ENCODE measurements around the gene GNA12.

- TF ChIP-seq, protein P1, sequence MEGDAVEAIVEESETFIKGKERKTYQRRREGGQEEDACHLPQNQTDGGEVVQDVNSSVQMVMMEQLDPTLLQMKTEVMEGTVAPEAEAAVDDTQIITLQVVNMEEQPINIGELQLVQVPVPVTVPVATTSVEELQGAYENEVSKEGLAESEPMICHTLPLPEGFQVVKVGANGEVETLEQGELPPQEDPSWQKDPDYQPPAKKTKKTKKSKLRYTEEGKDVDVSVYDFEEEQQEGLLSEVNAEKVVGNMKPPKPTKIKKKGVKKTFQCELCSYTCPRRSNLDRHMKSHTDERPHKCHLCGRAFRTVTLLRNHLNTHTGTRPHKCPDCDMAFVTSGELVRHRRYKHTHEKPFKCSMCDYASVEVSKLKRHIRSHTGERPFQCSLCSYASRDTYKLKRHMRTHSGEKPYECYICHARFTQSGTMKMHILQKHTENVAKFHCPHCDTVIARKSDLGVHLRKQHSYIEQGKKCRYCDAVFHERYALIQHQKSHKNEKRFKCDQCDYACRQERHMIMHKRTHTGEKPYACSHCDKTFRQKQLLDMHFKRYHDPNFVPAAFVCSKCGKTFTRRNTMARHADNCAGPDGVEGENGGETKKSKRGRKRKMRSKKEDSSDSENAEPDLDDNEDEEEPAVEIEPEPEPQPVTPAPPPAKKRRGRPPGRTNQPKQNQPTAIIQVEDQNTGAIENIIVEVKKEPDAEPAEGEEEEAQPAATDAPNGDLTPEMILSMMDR (IDR thresholded peaks at IDR 0.05), result no peak
- no peak for TF ChIP-seq POLR2AphosphoS5 (IDR thresholded peaks at IDR 0.05; ENCODE audit: insufficient read depth in 1 of 2, low read depth in 1 of 2)
Observed at GRCh38 chr7:2680256-2680655, 163.9 kb downstream of the GNA12 start.

Data from vagina (tissue), 2 donors.